ENCODE measurements around the gene TSPAN18.

GRCh38 chr11:44870181-44870580 lies 143.4 kb downstream of the TSPAN18 start:
- TF ChIP-seq REST (IDR thresholded peaks at IDR 0.05; ENCODE audit: low read depth, low read length) (no peak), CTCF (IDR thresholded peaks at IDR 0.05) (no peak), TAF1 (IDR thresholded peaks at IDR 0.05; ENCODE audit: borderline replicate concordance, low read depth, low read length) (no peak), MXI1 (IDR thresholded peaks at IDR 0.05; ENCODE audit: low read depth, low read length) (no peak), MAX (IDR thresholded peaks at IDR 0.05; ENCODE audit: low read depth) (no peak), GABPA (IDR thresholded peaks at IDR 0.05; ENCODE audit: low read depth) (no peak), POLR2AphosphoS5 (IDR thresholded peaks at IDR 0.05; ENCODE audit: low read depth, low read length) (no peak), GATA2 (CRISPR knock-in tag; IDR thresholded peaks at IDR 0.05) (no peak), FOXJ3 (CRISPR knock-in tag; IDR thresholded peaks at IDR 0.05) (no peak), TEAD4 (IDR thresholded peaks at IDR 0.05; ENCODE audit: borderline replicate concordance, insufficient read depth) (no peak), TCF12 (IDR thresholded peaks at IDR 0.05) (no peak), EZH2phosphoT487 (IDR thresholded peaks at IDR 0.05; ENCODE audit: borderline replicate concordance, low read depth) (no peak), FOSL2 (IDR thresholded peaks at IDR 0.05; ENCODE audit: borderline replicate concordance, low read depth) (no peak)
